H9 (cell line): ENCODE results near the gene LMOD3. TPM values are rescaled to one million over a fixed set of nuclear protein-coding genes. Genes with fewer than 3 reads are reported as not detected.

Source experiments
- DNase-seq: peaks from one replicate; pipeline ENCODE4 v3.0.0-alpha.2; 2017
- H2AFZ ChIP-seq: one replicate; pipeline ENCODE4 v1.6.1; 2013; ENCODE audit warnings: mild to moderate bottlenecking, low read length, control low read depth, moderate library complexity
- H2AK5ac ChIP-seq: 2 replicates; pipeline ENCODE4 v1.6.1; 2013; ENCODE audit warnings: low read length, control low read depth, mixed read lengths; ENCODE audit not compliant: insufficient read length
- H2BK120ac ChIP-seq: one replicate; pipeline ENCODE4 v1.6.1; 2013; ENCODE audit warnings: low read depth, mild to moderate bottlenecking, low read length, control low read depth, inconsistent platforms; ENCODE audit not compliant: poor library complexity, severe bottlenecking
- H2BK12ac ChIP-seq: 2 replicates; pipeline ENCODE4 v1.6.1; 2013; ENCODE audit warnings: low read length, control low read depth, mixed read lengths, low read depth; ENCODE audit not compliant: insufficient read length
- H2BK15ac ChIP-seq: 2 replicates; pipeline ENCODE4 v1.6.1; 2013; ENCODE audit warnings: low read depth, low read length, control low read depth
- H2BK20ac ChIP-seq: one replicate; pipeline ENCODE4 v1.6.1; 2013; ENCODE audit warnings: low read depth, mild to moderate bottlenecking, low read length, control low read depth, inconsistent platforms; ENCODE audit not compliant: poor library complexity, severe bottlenecking
- H2BK5ac ChIP-seq: 2 replicates; pipeline ENCODE4 v1.6.1; 2013; ENCODE audit warnings: low read length, control low read depth, mixed read lengths; ENCODE audit not compliant: insufficient read length
- H3K14ac ChIP-seq: 2 replicates; pipeline ENCODE4 v1.6.1; 2013; ENCODE audit warnings: low read length, control low read depth; ENCODE audit not compliant: insufficient read depth
- H3K18ac ChIP-seq: 2 replicates; pipeline ENCODE4 v1.6.1; 2013; ENCODE audit warnings: low read depth, mild to moderate bottlenecking, mixed read lengths, low read length, control low read depth; ENCODE audit not compliant: insufficient read length
- H3K23ac ChIP-seq: 2 replicates; pipeline ENCODE4 v1.6.1; 2013; ENCODE audit warnings: low read length, control low read depth, mixed read lengths, low read depth; ENCODE audit not compliant: insufficient read length
- H3K23me2 ChIP-seq: 2 replicates; pipeline ENCODE4 v1.6.1; 2013; ENCODE audit warnings: low read depth, mild to moderate bottlenecking, mixed read lengths, low read length, control low read depth; ENCODE audit not compliant: insufficient read length, poor library complexity, severe bottlenecking
- H3K27ac ChIP-seq: 2 replicates; pipeline ENCODE4 v1.5.1; 2013; ENCODE audit warnings: low read length, control low read depth, mixed read lengths, low read depth; ENCODE audit not compliant: insufficient read length
- H3K27me3 ChIP-seq: 2 replicates; pipeline ENCODE4 v1.6.1; 2013; ENCODE audit warnings: low read length, control low read depth, inconsistent platforms; ENCODE audit not compliant: insufficient read depth
- H3K4ac ChIP-seq: 2 replicates; pipeline ENCODE4 v1.6.1; 2013; ENCODE audit warnings: low read depth, mild to moderate bottlenecking, control low read depth, inconsistent platforms, low read length, moderate library complexity
- H3K4me1 ChIP-seq: 2 replicates; pipeline ENCODE4 v1.6.1; 2013; ENCODE audit warnings: low read length, control low read depth, inconsistent platforms; ENCODE audit not compliant: insufficient read depth
- H3K4me2 ChIP-seq: 2 replicates; pipeline ENCODE4 v1.6.1; 2013; ENCODE audit warnings: low read length, control low read depth, mixed read lengths; ENCODE audit not compliant: insufficient read length, insufficient read depth
- H3K56ac ChIP-seq: 2 replicates; pipeline ENCODE4 v1.6.1; 2013; ENCODE audit warnings: low read depth, mild to moderate bottlenecking, mixed read lengths, low read length, control low read depth; ENCODE audit not compliant: insufficient read length
- H3K79me1 ChIP-seq: 2 replicates; pipeline ENCODE4 v1.6.1; 2013; ENCODE audit warnings: low read depth, mild to moderate bottlenecking, moderate library complexity, low read length, control low read depth, inconsistent platforms; ENCODE audit not compliant: insufficient read depth, poor library complexity, severe bottlenecking
- H3K79me2 ChIP-seq: 2 replicates; pipeline ENCODE4 v1.6.1; 2013; ENCODE audit warnings: low read length, control low read depth, inconsistent platforms; ENCODE audit not compliant: insufficient read depth
- H3K9ac ChIP-seq: 2 replicates; pipeline ENCODE4 v1.6.1; 2013; ENCODE audit warnings: low read length, control low read depth, mixed read lengths; ENCODE audit not compliant: insufficient read length; ENCODE audit errors: extremely low read depth
- H3K9me3 ChIP-seq: one replicate; pipeline ENCODE4 v1.6.1; 2013; ENCODE audit warnings: low read depth, low read length, inconsistent platforms; ENCODE audit not compliant: control insufficient read depth
- H3T11ph ChIP-seq: one replicate; pipeline ENCODE4 v1.6.1; 2013; ENCODE audit warnings: mild to moderate bottlenecking, low read length, control low read depth, inconsistent platforms
- H4K20me1 ChIP-seq: one replicate; pipeline ENCODE4 v1.6.1; 2013; ENCODE audit not compliant: control insufficient read depth, insufficient read length, insufficient read depth
- H4K5ac ChIP-seq: 2 replicates; pipeline ENCODE4 v1.6.1; 2013; ENCODE audit warnings: low read depth, mild to moderate bottlenecking, mixed read lengths, low read length, control low read depth; ENCODE audit not compliant: insufficient read length
- H4K8ac ChIP-seq: replicated peaks from 2 replicates; pipeline ENCODE4 v1.6.1; 2013; ENCODE audit warnings: low read length, control low read depth, mixed read lengths, low read depth; ENCODE audit not compliant: insufficient read length
- H4K91ac ChIP-seq: 2 replicates; pipeline ENCODE4 v1.6.1; 2013; ENCODE audit warnings: low read depth, mild to moderate bottlenecking, moderate library complexity, mixed read lengths, low read length, control low read depth; ENCODE audit not compliant: insufficient read length
- H3K27ac Mint-ChIP-seq, 3 experiments: 2 replicates in 2 of 3; 3 replicates in 1 of 3; pipeline ENCODE4 v1.8.0; 2020 to 2021; ENCODE audit warnings: mixed read lengths in 3 of 3, mild to moderate bottlenecking in 1 of 3, moderate library complexity in 1 of 3
- H3K27me3 Mint-ChIP-seq: 2 replicates; pipeline ENCODE4 v1.8.0; 2021; ENCODE audit warnings: low read depth, mild to moderate bottlenecking, moderate library complexity, mixed read lengths
- H3K36me3 Mint-ChIP-seq, 3 experiments: 2 replicates in 2 of 3; 3 replicates in 1 of 3; pipeline ENCODE4 v1.8.0; 2020 to 2021; ENCODE audit warnings: low read depth in 3 of 3, mixed read lengths in 3 of 3; ENCODE audit not compliant: insufficient read depth in 1 of 3
- H3K4me1 Mint-ChIP-seq, 2 experiments: 2 replicates each; pipeline ENCODE4 v1.8.0; 2020; ENCODE audit warnings: mixed read lengths in 2 of 2
- H3K4me3 Mint-ChIP-seq, 2 experiments: 2 replicates in 1 of 2; 3 replicates in 1 of 2; pipeline ENCODE4 v1.8.0; 2020 to 2021; ENCODE audit warnings: mild to moderate bottlenecking in 2 of 2, mixed read lengths in 2 of 2, moderate library complexity in 1 of 2
- H3K9me3 Mint-ChIP-seq, 2 experiments: 2 replicates in 1 of 2; 3 replicates in 1 of 2; pipeline ENCODE4 v1.8.0; 2020; ENCODE audit warnings: mild to moderate bottlenecking in 2 of 2, mixed read lengths in 2 of 2, moderate library complexity in 1 of 2
- CTCF ChIP-seq: fragments of 200-600 bp; sonication (generic); conservative IDR thresholded peaks from 3 replicates; pipeline ENCODE4 v1.8.0; 2021; ENCODE audit warnings: antibody characterized with exemption, mild to moderate bottlenecking
- WGBS: extraction: QIAGEN DNeasy Blood & Tissue Kit; methylation state at CpG from one replicate; pipeline ENCODE4 v1.1.7; 2013; ENCODE audit warnings: missing lambda C conversion rate, low lambda C conversion rate, mixed read lengths; ENCODE audit not compliant: insufficient read length; ENCODE audit errors: extremely low coverage; 5-methylcytosine and 5-hydroxymethylcytosine counted together
- total RNA-seq: library from RNA; stranded (reverse); gene quantifications from 2 replicates; pipeline ENCODE4 v1.2.1, GENCODE V29; 2021

The LMOD3 gene
- total RNA-seq, 1 experiment from 2014 or later, result not detected

- Histone ChIP-seq H3K4me1 (no peaks in the 10 kb centered on the region), H3K56ac (no peak overlapping the region), H3T11ph (no peak overlapping the region), H2BK12ac (no peak overlapping the region), H2AFZ (no peak overlapping the region), H3K79me1 (no peaks in the 10 kb centered on the region), H3K27ac (no peak overlapping the region), H3K79me2 (no peaks in the 10 kb centered on the region), H2BK120ac (no peak overlapping the region), H3K18ac (no peak overlapping the region), H3K14ac (no peak overlapping the region), H4K5ac (no peak overlapping the region), H3K4ac (no peak overlapping the region), H3K23me2 (no peaks in the 10 kb centered on the region), H2BK5ac (no peak overlapping the region), H3K27me3 (no peaks in the 10 kb centered on the region), H4K8ac (no peak overlapping the region), H3K23ac (no peak overlapping the region), H2BK15ac (no peak overlapping the region), H3K9ac (no peak overlapping the region), H3K9me3 (no peaks in the 10 kb centered on the region), H2AK5ac (no peak overlapping the region), H2BK20ac (no peak overlapping the region), H3K4me2 (no peak overlapping the region), H4K91ac (no peak overlapping the region), H4K20me1 (no peaks in the 10 kb centered on the region)
- H3K36me3 Mint-ChIP-seq, result no peaks in the 10 kb centered on the region
- no peak overlapping the region for H3K27ac Mint-ChIP-seq
- H3K9me3 Mint-ChIP-seq, result no peaks in the 10 kb centered on the region
- WGBS, result no CpG with 5 or more reads among the region's 2 CpGs
- no peaks in the 10 kb centered on the region; the same call in 1 of the 2 replicates for H3K27me3 Mint-ChIP-seq
- H3K4me1 Mint-ChIP-seq, result peaks cover 12 to 15% of the 10 kb centered on the region in 2 experiments
- H3K4me3 Mint-ChIP-seq, result no peak overlapping the region
- no peak for TF ChIP-seq CTCF
- no peak for DNase-seq
Measured at GRCh38 chr3:69160107-69160506, 37.7 kb upstream of the LMOD3 start.
